GM12875 (cell line): ENCODE data around the gene PMEPA1.

ENCODE experiments used
- H3K4me3 ChIP-seq: one replicate; pipeline ENCODE4 v1.5.1; 2011; ENCODE audit warnings: low read depth, low read length, control low read depth
- TF ChIP-seq, protein P1 (sequence below): IDR thresholded peaks from 2 replicates; pipeline ENCODE4 v1.5.1; 2011; ENCODE audit warnings: low read depth, mild to moderate bottlenecking, control low read depth, inconsistent platforms, low read length, moderate library complexity, borderline replicate concordance; ENCODE audit not compliant: insufficient read depth

The PMEPA1 gene

DNA sequence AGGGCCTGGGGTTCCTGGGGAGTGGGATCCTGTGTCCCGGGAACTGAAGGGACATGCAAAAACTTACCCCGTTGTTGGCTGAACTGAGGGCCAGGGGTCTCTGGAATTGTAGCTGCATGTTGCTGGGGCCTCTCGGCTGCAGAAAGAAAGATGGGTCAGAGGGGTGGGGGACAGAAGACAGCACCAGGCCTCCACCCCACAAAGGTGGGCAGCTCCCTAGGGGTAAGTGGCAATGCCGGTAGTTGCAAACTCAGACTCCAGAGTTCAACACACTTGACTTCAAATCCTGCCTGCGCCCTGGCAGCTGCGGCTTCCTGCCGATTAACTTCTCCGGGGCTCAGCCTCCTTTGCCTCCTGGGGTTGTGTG lies 94.4 kb downstream of the PMEPA1 start:
- no peak overlapping the region for H3K4me3 ChIP-seq
- TF ChIP-seq, protein P1, sequence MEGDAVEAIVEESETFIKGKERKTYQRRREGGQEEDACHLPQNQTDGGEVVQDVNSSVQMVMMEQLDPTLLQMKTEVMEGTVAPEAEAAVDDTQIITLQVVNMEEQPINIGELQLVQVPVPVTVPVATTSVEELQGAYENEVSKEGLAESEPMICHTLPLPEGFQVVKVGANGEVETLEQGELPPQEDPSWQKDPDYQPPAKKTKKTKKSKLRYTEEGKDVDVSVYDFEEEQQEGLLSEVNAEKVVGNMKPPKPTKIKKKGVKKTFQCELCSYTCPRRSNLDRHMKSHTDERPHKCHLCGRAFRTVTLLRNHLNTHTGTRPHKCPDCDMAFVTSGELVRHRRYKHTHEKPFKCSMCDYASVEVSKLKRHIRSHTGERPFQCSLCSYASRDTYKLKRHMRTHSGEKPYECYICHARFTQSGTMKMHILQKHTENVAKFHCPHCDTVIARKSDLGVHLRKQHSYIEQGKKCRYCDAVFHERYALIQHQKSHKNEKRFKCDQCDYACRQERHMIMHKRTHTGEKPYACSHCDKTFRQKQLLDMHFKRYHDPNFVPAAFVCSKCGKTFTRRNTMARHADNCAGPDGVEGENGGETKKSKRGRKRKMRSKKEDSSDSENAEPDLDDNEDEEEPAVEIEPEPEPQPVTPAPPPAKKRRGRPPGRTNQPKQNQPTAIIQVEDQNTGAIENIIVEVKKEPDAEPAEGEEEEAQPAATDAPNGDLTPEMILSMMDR = no peak

DNA sequence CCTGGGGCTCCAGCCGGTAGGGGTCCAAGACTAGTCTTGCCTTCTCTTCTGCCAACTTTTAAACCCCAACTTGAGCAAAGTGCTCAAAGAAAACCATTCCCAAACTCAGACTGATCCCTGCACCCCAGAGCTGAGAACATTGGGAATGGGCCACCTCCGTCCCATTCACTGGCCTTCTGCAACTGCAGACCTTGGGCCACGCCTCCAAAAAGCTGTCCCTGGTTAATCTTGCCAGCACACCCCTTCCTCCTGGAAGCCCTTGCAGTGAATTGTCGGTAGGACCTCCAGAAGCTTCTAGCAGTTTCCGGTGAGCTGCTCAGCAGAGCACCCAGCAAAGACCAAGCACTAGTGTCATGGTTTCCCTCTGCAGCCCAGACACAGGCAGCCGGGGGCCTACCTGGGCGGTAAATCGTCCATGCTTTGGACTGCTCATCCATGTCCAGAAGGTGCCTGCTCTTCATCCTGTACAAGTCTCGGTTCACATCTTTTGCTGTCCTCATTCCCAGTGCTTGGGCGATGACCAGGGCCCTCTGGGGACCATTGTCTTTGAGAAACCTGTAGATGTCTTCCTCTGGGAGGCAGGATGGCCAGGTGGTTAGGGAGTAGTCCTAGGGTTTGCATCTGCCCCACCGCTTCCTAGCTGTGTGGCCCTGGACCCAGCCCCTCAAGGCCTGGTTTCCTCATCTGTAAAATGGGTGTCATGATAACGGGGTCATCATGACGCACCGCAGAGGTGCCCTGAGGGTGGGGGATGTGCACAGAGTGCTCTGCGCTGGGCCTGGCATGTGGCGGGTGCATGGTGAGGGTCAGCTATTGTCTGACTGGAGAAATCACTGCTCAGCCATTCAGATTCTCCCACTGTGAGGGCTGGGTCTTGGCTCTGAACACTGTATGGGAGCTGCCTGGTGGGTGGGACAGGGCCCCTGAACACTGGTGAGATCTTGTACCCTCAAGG lies 95.0 kb downstream of the PMEPA1 start:
- TF ChIP-seq, protein P1 = no peak
- H3K4me3 ChIP-seq = no peak overlapping the region

DNA sequence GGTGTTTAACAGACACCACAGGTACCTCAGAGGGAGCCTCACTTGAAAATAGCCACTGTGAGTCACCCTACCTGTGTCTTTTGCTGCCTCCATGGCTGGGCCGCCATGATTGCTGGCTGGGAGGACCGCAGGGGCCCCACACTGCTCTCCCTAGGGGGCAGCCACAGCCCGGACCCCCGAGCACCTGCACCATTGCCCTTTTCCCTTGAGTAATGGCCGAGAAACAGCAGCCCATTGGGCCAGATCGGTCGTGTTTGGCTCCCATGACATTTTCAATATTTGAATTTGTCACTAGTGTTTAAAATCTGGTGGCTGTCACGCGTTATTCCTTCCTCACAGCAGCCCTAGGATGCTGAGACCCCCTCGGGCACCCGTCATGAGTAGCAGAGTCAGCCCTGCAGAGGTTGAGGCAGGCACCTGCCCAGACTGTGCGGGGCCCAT lies 96.3 kb downstream of the PMEPA1 start:
- no peak overlapping the region for H3K4me3 ChIP-seq

DNA sequence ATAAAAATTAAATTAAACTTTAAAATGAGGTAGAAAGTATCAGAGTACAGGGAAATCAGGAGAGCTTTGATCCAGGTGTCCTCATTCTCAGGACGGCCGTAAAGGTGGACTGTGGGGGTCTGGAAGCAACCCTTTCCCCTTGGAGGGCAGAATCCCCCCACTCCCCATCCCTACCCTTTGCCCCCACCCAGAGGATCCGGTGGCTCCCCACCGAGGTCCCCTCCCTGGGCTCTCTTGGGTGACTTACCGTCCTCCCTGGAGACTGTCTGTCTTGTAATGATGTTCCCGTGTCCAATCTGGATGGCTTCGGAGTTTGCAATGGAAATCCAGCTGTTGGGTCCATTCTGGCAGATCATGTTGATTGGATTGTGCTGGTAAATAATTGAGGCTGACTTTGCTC lies 96.9 kb downstream of the PMEPA1 start:
- H3K4me3 ChIP-seq = no peak overlapping the region
- TF ChIP-seq, protein P1 = no peak

More for the DNA sequence above, 96.3 kb downstream of the PMEPA1 start:
- TF ChIP-seq, protein P1 = no peak

DNA sequence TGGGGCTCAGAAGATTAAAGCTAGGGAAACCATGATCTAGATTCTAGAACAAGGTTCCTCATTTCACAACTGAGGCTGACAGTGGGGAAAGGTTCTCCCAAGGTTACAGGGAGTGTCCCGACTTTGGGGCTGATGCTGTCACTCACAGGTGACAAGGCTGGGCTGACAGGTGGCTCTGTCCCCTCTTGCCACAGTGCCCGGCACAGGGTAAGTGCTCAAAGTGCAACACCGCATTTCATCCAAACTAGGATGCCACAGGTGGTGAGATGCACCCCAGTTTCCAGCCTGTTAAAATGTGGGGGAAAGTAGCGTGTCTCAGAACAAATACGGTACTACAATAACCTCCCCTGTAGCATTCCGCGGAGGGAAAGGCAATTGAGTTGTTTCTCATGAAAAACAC lies 97.4 kb downstream of the PMEPA1 start:
- TF ChIP-seq, protein P1 = no peak
- H3K4me3 ChIP-seq = no peak overlapping the region

DNA sequence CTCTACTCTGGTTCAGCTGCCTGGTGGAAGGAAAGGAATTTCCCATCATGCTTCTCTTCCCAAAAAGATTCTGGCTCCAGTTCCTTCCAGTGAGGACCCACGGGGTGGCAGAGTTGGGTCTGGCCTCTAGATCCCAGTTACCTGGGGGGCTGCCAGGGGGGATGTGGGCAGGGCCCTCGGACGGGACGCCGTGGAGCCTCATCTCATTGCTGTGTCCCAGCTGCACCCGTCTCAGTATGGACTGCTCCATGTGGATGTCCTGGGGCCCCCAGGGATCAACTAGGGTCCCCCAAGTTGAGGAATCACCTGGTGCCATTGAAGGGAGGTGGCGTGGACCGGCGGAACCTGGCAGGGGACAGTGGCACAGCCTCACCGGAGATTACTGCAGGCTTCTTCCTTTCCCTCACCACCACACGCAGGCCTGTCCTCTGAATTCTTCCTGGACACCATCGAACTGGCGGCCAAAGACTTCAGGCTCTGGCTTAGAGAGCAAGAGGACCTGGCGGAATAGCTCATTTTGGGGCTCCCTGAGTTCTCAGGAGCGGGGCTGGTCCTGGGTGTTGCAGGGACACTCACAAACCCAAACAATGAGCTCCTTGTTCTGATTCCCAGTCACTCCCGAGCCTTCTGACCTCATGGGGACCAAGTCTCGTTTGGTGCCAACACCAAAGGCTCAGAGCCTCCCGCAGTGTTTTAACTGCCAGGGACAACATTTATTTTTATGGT lies 98.1 kb downstream of the PMEPA1 start:
- no peak overlapping the region for H3K4me3 ChIP-seq
- TF ChIP-seq, protein P1 = no peak
